HG03378 (cell line): Measurements from ENCODE around the gene TBC1D1.

Experiments
- ATAC-seq: cut with Tn5 transposase; IDR thresholded peaks from one replicate; pipeline ENCODE4 v1.9.1; 2021; ENCODE audit warnings: mild to moderate bottlenecking, moderate library complexity; ENCODE audit not compliant: unreplicated experiment

The TBC1D1 gene

DNA sequence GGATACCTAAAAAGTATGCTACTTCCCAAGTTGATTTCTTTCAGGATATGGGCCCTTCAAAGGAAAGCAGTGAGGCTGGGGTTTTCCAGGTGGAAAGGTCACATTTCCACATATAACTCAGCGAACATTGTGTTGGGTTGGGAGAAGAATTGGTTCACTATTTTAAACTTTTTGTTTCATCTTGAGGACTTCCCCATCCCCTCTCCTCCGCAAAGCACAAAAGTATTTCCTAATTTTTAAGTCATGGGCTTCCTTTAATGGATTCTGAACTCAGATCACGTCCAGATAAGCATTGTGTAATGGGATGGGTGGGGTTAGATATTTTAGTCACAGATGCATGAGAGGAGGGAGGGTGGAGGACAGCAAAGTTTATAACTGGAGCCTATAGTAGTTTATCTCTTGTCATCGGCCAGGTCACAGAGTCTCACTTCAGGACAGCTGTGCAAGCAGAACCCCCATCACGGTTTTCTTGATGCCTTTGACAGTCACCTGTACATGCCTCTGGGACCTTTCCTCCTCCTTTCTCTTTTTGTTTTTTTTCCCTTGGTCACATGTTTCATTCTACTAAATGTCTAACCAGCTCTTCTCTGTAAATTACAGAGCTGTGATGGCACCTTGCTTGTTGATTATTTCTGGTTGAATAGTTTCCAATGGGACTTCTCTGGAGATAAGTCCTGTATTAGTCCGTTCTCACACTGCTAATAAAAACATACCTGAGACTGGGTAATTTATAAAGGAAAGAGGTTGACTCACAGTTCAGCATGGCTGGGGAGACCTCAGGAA is 184.7 kb downstream of the TBC1D1 start:
- no peak for ATAC-seq

DNA sequence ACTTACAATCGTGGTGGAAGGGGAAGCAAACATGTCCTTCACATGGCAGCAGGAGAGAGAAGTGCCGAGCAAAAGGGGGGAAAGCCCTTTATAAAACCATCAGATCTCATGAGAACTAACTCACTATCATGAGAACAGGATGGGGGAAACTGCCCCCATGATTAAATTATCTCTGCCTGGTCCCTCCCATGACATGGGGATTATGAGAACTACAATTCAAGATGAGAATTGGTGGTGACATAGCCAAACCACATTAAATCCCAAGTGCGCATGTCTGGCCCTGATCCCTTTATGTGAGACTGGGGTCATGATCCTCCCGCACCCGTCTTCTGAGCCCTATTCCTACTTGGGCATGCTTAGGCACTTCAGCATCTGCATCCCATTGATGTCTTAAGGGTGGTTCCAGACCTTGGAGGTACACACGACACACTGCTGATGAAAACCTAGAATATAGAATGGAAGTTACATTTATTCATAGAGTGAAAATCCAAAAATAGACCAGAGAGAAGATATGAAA is 185.3 kb downstream of the TBC1D1 start:
- ATAC-seq: no peak

DNA sequence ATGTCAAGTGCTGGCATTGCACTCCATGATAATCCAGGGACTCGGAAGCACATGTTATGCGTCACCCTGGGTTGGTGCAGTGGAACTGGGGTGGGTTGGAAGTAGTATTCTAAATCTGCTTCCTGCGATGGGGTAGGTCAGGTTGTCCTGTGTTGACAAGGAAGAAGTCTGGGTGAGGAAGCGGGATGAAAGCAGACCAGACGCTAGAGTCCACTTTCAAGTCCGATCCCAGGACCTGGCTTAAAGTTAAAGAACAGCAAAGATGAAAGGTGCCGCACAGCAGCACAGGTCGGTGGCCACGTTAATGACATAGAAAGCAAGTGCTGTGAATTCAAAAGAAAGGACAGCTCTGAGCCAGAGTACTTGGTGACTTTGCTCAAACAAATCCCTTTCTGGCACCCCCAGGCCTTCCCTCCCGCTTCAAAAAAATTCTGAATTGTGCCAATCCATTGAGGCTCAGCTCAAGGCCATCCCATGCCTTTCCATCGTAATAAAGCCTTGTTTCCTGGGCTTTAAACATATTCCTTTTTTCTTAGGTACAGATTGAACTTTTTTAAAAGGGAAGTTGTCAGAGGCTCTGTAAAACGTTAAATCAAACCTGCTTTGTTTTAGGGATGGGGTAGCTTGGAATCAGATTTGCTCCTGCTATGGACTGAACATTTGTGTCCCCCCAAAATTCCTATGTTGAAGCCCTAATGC is 187.1 kb downstream of the TBC1D1 start:
- no peak for ATAC-seq

DNA sequence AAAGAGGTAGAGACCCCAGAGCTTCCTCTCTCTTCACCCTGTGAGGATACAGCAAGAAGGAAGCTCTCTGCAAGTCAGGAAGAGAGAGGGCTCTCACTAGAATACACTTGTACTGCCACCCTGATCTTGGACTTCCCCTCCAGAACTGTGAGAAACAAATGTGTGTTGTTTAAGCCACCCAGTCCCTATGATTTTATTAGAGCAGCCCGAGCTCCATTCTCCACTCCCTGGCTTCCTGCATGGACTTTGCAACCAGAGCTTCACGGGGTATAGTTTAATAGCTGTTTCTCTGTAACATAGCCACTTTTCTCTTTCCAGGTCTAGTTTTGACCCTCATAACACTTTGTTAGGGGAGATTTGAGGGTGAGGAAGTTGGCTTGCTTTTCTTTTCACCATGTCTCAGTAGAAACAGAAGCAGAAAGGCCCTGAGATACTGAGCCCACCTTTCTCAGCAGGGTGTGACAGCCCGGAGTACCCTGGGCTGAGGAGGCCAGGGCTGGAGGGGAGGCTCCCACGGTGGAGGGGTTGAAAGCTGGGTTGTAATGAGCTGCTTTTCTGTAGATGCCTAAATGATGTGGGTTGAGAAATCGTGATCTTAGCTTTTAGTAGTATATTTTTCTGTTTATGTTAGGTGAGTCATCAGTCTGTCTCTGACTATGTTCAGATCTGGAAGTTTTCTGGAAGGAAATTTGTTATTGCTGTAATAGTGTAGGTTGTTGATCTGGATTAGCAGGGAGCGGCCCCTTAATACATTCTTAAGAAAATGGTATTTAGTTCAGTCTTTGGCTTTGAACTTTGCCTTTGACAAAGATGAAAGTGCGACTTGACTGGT is 187.9 kb downstream of the TBC1D1 start:
- no peak for ATAC-seq

DNA sequence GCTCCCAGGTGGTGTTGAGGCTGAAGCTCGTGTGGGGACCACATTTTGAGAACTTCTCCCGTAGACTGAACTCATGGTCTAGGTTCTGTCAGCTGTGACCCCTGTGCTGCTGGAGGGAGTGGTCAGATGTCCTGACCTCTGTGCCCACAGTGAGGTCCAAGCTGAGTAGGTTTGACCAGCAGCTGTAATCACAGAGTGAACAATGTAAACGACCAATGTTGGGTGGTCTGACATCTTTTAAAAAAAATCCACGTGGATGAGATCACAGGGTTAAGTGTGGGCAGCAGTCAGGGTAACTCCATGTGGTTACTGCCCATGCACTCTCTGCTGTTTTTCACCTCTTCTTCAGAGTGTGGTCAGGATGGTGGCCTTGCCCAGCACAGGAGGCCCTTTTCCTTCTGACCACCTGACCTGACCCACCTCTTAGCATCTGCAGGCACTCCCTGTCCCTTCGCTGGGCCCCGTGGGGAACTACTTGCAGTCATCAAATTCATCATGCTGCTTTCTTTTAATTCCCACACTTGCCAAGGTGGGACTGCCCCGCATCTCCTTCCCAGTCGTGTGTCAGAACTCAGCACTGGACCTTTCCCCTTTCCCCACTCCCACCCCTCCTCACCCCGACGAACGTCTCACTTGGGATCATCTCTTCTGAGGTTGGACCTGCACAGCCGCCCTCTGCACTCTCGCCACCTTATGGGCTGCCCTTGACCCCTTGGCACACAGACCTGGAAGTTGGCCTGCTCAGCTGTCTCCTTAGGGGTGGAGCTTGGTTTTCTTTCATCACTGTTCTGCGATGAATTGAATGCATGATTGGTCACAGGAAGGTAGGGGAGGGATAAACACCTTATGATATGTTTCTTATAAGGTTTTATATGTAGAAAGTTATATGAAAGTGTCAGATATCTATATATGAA is 189.4 kb downstream of the TBC1D1 start:
- ATAC-seq: no peak

DNA sequence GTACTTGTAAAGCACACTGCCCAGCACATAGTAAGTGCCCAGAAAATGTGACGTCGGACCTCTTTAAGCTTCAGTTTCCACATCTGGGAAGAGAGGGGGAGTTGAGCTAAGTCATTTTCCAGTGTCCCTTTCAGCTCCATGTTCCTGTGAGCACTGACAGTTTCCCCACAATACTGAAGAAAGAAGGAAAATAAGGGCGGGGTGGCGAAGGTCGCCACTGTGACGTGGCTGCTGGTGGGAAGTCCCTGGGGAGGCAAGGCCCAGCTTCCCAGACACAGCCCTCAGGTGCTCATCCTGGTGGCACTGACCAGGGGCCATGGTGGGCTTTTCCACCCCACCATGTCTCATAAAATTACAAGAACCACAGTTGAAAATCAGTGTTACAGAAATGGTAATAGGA is 191.1 kb downstream of the TBC1D1 start:
- ATAC-seq: no peak

DNA sequence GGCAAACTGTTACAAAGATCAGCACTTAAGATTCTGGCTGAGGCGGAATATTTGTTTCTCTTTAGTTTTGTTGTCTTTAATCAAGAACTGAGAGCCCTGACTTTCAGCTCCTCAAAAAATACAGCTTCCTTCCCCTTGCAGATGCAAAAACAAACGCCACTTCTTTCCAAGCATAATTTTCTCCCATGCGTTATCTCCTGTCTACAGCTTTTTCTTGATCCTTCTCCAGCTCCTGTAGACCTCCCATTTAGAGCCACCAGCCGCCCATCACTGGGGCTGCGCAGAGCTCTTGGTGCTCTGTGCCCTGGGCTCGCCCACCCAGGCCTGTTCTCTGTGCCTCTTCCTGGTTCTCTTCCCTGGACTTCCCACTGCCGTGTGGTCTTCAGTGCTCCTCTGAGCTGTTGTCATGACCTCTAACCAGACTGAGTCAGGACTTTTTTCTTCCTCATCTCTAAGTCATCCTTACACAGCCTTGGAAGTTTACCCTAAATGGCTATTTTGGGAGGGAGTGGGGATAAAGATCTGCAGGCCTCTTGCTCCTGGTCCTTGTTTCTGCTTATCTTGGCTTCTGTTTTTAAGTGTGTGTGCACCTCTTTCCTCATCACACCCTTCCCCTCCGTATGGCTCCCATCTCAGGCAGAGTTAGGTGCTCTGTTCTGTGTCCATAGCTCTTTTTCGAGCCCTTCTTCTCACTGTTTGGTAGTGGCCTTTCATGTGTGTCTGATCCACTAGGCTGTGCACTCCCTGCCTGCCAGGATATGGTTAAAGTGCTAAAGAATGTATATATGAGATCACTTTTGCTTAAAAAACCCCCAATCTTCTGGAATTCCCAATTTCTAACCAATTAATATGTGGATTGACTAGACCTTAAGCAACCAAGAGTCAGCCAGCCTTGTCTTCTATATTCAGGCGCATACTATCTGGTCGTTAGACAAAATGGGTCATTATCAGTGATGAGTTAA is 191.8 kb downstream of the TBC1D1 start:
- no peak for ATAC-seq

DNA sequence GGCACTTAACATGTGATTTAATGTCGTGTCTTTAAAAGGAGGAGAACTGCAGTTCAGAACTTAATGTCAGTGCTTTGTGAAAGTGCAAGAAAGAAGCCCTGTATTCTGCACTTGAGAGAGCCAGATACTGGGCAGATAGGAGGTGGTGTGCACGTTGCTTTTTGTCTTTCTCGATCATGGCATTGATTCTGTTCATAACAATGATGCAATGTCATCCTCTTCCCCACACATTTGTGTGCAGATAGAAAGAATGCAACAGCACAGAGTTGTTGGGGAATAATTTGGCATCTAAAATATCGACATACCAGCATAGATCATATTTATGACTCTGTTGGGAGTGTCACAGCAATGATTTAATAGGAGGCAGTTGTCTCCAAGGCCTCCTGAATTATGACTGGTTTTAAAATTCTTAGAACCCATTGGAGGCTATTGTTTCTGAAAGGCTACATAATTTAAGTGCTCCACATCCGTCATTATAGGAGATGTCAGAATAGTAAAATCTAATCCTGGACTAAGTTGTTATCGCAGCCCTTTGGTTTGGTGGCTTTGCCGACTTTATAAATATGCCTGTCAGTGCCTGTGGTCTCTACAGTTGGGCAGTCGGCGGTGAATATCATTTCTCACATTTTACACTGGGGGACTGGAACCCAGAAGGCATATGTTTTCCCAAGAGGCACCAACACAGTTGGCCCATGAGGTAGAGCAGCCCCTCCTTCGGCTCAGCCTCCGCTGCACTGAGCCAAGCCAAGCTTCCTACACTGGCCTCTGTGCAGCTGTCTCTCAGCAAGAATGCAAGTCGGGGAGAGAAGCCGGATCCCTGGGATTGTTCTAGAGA is 194.2 kb downstream of the TBC1D1 start:
- no peak for ATAC-seq

DNA sequence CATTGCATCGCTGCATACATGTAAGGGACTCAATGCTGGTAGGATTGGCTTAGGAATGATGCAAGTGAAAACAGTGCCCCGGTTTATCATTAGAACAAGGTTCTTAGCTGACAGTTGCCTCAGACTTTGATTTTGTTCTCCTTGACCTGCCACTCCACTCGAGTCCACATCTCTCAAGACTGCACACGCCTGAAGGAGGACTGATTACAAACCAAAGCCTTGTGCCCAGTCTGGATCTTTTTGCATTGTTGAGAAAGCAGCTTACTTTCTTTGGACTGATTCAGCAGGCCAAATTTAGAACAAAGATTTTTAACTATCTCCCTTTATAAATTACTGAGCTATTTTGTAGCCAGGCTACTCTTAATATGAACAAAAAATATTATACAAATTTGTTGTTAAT is 194.9 kb downstream of the TBC1D1 start:
- ATAC-seq: no peak

DNA sequence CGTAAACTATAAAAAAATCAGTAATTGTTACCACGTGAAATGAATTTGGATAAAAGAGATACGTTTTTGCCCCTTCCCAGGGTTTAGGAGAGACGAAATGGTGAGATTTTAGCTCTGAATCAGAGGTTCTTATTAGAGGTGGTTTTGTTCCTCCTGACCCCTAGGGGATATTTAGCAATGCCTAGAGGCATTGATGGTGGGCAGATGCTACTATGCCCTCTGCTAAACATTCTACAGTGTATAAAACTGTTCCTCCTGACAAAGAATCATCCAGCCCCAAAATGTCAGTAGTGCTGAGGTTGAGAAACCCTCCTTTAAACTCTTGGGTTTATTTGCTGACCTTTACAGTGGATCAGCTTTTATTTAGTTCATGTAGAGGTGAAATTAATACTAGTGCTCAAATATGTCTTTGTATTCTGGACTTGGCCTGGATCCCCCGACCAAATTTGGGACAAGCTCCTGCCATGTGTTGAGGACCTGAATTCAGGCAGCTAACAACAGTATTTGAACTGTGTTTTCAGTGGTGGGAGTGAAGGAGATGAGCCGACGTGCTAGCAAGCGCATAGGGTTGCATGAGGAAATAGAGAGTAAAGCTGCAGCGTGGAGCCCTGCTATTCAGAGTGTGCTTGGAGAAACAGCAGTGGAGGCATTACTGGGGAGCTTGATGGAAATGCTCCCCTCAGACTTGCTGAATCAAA is 195.4 kb downstream of the TBC1D1 start:
- ATAC-seq: no peak

DNA sequence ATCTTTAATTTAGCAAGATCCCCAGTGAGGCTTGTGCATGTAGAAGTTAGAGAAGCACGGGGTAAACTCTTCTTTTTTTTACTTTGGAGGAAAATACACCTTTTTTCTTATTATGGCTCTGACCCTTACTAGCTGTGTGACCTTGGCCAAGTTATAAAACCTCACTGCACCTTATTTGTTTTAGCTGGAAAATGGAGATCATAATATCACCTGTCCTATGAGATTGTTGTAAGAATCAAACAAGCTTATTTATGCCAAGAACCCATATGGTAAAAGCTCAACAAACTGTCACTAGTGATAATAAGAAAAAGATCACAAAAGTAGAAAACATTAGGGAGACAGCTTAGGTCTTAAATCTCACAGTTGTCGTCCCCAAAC is 196.0 kb downstream of the TBC1D1 start:
- no peak for ATAC-seq

DNA sequence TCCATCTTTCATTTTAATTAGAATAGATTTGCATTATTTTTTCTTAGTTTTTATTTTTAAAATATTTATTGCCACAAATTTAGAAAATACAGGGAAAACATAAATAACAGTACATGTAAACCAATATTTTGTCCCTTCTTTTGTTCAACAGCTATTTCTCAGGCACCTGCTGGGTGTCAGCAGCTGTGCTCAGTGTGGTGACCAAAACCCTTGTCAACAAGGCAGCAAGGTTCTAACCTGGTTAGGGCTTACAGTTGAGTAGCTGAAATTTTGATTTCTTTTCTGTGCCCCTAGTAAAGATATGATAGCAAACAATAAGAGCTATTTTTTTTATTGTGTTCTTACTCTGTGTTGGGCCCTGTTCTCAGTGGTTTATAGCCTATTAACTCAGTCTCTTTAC is 197.4 kb downstream of the TBC1D1 start:
- ATAC-seq: no peak

DNA sequence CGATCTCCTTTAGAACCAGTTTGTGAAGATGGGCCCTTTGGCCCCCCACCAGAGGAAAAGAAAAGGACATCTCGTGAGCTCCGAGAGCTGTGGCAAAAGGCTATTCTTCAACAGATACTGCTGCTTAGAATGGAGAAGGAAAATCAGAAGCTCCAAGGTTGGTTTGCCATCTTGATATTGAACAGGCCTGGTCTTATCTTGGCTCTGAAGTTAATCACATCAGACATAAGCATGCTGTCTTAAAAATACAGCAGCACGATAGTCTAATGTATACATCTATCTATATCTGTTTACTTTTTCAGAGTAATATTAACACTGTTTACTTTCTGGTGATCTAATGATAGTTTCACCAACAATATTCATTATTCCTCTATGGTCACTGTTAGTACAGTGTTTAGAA is 199.1 kb downstream of the TBC1D1 start:
- no peak for ATAC-seq

DNA sequence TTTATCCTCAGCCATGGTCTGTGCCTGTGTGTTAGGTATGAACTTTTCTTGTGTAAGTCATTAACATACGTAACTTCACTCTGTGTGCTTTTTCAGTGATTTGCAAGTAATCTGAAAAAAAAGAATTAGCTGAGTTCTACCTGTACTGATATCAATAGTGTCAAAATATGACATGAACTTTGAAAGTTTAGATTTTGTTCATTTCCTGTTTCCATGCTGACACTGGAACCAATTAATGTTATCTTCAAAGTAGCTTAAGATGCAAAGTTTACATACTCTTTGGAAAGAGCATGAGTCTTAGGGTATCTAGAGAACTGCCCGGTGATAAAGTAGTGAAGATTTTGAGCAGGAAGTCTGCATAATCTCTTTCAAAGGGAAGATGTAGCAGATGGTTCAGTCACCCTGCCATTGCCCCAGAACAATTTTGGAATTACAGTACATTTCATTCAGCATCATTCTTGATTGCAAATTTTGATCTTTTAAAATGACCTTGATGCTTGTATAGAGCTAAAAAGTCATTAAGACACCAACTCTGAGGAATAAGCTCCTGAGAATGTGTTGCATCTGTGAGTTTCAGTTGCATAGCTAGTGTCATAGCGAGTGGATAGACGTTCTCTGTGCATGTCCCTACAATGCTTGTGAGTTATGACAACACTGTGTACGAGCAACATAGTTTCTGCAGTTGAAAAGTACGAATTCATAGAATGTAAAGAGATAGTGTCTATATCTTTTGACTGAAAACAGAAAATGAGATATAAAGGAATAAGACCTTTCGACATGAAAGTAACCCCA is 199.8 kb downstream of the TBC1D1 start:
- no peak for ATAC-seq

DNA sequence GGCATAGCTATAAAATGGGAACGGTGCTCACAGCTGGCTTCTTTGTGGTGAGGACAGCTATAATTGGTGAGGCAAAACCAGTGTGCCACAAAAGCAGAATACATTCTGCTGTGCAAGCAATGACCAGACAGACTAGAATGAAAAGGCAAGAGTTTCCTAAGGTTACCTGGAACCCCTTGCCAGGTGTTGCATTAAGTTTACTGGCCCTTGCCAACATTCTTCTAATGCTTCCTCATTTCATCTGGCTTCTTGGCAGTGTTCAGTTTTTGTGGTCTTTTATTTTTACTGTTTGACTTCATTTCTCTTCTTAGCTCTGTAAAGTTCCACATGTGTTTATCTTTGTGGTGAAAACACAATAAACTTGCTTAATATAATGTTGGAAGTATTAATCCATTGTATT is 200.8 kb downstream of the TBC1D1 start:
- no peak for ATAC-seq

DNA sequence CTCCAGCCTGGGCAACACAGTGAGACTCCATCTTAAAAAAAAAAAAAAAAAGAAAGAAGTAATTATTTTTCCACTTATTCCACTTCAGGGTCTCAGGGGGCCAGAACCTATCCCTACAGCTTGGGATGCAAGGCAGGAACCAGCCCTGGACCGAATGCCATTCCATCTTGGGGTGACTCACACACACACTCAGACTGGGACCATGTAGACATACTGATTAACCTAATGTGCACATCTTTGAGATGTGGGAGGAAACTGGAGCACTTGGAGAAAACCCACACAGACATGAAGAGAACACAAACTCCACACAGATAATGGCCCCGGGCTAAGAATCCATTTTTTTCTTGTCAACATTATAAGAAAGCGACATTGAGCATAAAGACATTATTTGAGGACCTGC is 201.8 kb downstream of the TBC1D1 start:
- no peak for ATAC-seq

DNA sequence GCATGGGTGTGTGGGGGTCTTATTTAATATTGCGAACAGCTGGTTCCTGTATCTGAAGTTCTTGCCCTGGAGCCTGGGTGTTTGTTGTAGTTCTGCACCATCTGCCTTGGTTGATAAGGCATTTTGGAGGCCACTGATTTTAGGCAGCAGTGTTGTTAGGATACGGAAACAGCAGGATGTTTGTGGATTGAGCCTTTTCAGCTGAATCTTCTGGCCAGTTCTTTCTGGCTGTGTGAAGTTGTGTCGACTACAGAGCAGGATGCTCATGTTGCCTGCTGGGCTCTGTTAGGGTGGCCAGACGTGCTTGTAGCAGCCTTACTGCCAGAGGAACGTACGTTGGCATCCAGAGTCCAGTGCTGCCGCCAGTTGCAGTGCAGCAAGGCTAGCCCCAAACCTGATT is 203.5 kb downstream of the TBC1D1 start:
- no peak for ATAC-seq
